NCI-H2081 (cell line): ENCODE results near the gene DOK1.
"Not testable (repeated sequence)": the region's sequence is repeated elsewhere in the genome, so short reads cannot be mapped to it uniquely, and the experiment has no call there.

ENCODE experiments used
- DNase-seq, 2 experiments: peaks; one replicate each; lab custom pipeline; 2025; lab: John Stamatoyannopoulos, UW

Gene DOK1

DNA sequence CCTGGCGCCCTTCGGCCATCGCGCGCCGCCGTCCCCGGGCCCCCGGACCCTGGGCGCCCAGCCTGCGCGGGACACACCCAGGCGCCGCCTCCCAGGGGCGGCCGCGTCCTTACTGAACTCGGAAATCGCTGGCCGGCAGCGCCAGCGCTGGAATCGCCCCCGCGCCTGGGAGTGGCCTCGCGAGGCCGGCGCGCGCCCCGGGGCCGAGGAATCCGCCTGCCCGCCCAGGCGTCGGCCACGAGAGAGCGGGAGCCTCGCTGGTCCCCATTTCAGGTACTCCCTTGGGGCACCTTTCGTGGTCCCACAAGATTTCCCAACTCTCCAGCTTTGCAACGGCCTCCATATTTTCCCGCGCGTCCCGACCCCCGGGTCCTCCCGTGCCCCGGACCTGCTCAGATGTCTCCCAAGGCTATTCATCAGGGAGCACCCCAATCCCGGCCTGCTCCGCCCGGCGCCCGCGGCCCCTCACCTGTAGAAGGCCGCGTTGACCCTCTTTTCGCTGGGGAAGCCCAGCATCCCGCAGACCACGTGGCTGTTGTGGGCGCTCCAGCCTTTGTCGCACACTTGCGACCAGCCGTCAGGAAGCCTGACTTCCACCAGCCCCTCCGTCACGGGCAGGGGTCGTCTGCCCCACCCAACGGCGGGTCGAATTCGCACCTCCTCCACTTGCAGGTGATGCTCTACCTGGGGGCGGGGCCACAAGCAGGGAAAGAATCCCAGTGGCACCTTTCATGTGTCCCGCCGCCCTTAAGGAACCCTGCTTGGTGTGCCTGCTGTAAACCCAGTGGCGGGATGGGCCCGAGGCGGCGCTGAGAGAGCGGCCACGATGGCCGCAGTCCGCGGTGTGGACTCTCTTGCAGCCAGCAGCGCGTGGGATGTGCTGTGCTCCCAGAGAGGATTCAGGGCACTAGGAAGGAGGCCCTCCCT is 5.4 kb upstream of the DOK1 start:
- DNase-seq: peak; percentile 47 to 74

DNA sequence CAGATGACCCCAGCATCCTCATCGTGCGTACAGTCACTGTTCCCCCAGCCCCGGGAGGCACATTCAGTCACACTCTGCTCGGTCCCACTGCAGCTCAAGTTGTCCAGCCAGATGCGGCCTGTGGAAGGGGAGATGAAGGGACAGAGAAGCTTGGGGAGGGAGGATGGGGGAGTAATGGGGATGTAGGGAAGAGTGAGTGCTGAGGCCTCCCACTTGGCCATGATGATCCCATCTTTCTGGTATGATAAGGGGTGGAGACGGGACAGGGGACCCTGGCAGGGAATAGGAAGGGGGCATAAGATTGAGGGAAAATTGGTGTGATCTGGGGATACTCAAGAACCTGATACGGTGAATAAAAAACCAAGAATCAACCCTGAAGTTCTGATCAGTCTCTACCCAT is 4.3 kb upstream of the DOK1 start:
- DNase-seq: no peak

DNA sequence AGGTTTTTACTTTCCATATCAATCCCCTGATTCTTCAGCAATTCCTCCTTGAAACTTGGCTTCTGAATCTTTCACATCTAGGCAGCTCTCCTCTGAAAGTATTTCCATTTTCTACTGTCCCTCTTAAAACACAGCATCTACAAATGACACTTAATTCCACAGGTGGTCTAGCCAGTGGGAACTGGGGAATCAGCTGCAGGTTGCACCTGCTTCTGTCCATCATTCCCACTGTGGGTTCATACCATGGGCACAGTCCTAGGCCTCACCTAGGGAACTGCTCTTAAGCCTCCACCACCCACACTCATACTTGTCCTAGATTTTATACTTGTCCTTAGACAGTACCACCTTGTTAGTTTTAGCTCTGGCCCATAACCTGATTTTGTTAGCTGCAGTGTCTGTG is 3.0 kb upstream of the DOK1 start:
- DNase-seq: no peak

DNA sequence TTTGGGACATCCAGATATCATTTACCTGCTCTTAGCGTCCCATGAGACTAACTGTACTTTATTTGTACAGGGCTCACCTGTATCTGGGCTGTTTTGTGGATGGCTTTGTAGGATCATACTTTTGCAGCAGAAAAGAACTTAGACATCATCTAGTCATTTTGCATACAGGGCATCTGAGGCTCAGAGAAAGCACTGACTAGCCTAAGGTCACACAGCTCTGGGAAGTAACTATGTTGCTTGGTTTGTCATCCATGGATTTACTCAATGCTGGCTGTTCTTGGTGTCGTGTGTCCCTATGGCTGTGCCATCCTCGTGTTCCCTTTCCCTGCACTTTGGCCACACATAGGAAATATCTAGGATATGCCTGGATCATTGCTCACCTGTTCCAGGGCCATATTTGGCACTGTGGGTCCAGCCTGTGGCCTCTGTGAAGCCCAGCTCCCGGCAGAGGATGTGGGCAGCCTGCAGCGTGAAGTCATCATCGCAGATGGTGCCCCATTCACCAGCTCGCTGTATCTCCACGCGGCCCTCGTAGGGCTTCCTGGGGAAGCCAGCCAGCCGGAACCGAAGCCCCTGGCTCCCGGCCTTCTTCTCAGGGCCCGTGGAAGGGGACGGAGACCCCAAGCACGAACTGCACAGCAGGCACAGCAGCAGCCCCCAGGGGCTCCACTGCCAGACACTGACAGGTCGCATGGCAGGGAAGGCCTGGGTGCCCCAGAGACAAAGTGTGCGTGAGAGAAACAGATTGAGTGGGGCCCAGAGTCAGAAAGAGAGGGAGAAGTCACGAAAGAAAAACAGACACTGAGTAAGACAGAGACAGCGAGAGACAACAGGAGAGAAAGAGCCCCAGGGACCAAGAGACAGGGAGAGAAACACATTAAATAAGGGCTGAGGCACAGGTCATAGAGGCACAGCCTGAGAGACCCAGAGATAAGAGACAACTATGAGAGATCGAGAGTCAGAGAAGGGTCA is 2.3 kb upstream of the DOK1 start:
- no peak for DNase-seq

DNA sequence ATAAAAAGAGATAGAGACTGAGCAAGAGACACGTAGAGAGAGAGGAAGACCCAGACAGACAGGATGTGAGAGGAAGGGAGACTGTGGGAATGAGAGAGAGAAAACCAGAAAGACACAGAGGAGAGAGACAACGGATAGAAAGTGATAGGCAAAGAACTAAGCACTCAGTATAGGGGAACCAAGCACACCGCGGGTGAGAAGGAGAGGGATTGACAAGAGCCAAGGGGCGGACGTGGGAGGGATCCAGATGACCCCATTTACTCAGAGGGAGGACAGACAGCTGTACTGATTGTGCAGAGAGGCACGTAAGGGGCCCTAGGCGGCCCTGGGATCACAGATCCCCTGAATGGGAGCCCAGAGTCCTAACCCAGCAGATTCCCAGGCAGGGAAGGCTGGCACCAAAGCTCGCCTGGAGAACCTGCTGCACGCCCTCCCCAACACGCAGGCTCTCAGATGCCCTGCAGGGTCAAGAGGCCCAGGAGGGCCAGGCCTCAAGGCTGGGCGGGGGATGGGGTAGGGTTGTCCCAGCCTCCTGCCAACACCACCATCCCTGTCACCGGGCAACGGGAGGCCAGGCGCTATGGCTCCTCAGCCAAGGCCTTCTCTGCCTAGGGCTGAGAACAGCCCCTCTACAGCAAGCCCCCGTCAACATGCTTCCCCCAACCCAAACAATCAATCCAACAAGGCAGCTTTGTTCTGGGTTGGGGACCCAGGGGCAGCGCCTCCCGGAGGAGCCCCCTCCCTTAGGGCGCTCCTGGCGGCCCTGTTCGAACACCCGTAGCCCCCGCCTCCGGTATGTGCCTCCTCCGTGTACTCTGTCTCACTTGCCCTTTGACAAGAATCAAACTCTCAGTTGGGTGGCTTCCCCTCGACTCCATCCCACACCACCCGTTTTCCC is 1.4 kb upstream of the DOK1 start:
- no peak for DNase-seq

DNA sequence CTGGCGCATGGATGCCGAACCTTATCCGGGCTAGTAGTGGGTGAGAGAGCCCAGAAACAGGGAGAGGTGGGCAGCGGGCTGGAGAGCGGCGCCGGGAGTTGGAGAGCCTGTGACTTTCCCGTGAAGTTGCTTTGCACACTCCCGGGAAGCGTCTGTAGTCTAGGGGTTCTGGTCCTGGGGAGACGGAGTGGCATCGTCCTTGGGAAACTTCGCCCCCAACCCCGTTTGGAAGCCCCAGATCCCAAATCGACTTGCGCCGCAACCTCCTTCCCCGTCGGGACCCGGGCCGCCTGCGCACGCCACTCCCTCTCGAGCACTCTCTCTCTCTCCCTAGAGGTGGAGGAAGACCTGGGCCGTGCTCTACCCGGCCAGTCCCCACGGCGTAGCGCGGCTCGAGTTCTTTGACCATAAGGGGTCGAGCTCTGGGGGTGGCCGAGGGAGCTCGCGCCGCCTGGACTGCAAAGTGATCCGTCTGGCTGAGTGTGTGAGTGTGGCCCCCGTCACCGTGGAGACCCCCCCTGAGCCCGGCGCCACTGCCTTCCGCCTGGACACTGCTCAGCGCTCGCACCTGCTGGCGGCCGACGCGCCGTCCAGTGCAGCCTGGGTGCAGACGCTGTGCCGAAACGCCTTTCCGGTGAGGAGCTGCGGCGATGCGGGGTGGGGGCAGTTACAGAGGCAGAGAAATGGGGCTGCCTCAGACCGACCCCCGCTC is 456 bp downstream of the DOK1 start:
- peak in 1 of 2 experiments; percentile 37 for DNase-seq

DNA sequence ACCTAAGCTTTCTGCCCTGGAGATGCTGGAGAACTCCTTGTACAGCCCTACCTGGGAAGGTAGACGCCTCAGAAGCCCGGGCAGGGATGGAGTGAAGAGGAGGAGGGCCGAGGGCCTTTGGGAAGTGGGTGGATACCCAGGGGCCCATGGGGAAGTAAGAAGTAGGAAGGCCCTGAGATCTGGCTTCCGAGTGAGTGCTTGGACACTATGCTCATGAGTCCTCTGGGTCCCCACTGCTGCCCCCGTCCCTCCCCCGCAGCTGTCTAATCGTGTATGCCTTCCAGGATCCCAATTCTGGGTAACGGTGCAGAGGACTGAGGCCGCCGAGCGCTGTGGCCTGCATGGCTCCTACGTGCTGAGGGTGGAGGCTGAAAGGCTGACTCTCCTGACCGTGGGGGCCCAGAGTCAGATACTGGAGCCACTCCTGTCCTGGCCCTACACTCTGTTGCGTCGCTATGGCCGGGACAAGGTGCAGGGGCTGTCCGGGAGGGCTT is 1.1 kb downstream of the DOK1 start:
- DNase-seq: no peak

DNA sequence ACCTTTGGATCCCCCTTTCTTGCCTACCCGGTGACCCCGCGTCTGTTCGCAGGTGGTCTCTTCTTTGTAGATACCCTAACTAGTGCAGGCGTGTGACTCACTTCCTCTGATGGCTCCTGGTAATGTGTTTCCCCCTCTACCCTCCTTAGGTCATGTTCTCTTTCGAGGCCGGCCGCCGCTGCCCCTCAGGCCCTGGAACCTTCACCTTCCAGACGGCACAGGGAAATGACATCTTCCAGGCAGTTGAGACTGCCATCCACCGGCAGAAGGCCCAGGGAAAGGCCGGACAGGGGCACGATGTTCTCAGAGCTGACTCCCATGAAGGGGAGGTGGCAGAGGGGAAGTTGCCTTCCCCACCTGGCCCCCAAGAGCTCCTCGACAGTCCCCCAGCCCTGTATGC is 1.6 kb downstream of the DOK1 start:
- DNase-seq: no peak

DNA sequence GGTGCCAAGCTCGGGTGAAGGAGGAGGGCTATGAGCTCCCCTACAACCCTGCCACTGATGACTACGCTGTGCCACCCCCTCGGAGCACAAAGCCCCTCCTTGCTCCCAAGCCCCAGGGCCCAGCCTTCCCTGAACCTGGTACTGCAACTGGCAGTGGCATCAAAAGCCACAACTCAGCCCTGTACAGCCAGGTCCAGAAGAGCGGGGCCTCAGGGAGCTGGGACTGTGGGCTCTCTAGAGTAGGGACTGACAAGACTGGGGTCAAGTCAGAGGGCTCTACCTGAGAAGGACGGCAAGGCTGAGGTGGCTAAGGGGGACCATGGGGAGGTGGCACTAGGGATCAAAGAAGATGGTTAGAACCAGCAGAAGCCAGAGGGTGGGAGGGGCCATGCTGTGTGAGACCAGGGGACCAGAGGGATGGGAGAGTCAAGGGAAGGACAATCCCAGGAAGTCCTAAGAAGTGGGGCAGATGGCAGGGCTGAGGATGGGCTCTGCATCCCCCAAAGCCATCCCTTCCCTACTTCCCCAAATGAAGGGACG is 2.4 kb downstream of the DOK1 start:
- DNase-seq: no peak

DNA sequence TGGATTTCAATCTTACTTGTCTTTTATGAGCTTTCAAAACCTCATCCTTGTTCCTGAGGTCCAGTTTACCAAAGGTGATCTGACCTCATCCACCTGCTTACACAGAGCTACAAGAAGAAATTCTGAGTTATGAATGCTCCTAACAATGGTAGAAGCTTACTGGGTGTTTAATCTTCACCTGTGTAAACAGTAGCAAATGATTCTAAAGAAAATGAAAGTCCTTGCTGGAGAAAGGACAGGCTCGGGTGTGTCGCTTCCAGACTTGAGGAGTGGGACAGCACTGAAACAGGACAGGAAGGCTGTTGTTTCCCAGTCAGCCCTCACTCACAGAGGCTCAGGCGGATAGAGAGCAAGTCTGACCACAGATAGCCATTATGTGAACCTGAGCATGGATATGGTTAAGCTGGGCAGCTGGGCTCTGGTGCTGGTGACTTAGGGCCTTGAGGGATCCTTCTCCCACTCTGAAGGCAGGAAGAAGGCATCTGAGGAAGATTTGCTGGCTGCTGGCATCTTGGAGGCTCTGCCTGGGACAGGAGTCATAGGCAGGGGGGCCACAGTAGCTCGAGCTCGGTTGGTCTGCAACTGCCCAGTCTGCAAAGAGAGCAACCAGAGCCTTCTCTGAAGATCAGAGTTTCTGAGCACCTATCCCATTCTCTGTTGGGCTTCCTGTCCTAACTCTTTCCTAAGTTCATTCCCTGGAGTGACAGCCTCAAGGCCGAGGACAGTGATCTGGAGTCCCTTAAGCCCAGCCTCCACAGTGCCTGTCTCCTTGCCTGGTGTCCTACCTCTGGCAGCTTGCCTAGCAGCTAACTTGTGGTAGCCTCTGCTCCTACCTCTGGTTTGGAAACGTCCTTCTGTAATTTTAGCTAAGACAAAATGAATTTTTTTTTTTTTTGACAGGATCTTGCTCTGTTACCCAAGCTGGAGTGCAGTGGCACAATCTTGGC is 4.0 kb downstream of the DOK1 start:
- DNase-seq: no peak

DNA sequence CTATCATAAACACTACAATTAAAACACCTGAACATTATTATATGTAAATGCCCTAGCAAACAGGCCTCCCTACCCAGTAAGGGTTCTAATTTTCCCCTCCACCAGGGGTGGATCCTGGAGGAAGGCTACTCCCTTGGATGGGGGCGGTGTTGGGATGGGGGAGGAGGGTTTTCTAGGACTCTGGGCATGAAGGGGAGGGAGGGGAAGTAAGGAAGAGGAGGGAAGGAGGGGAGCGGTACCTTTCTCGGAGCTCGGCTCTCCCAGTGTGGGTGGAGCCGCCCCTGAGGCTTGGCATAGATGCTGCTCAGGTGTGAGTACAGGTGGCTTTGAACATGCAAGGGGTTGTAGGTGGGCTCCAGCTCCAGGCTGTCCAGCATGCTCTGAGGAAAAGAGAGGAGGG is 5.4 kb downstream of the DOK1 start:
- DNase-seq: no peak

DNA sequence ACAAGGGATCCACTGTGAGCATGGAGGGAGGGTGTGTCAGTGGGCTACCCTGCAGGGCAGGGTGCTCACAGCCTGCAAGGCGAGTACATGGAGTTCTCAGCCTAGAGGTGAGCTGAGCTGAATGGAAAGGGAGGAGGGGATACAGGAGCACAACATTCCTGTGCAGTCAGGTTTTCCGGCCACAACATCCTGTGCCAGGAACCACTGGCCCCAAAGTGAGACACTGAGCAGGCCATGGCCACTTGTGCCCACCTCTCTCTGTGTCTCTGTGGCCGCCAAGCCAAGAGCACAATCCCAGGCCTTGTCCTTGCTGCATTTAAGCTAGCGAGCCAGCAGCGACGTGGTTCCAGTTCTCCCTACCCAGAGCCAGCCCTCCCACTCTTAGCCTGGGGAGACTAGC is 6.1 kb downstream of the DOK1 start:
- no peak for DNase-seq

DNA sequence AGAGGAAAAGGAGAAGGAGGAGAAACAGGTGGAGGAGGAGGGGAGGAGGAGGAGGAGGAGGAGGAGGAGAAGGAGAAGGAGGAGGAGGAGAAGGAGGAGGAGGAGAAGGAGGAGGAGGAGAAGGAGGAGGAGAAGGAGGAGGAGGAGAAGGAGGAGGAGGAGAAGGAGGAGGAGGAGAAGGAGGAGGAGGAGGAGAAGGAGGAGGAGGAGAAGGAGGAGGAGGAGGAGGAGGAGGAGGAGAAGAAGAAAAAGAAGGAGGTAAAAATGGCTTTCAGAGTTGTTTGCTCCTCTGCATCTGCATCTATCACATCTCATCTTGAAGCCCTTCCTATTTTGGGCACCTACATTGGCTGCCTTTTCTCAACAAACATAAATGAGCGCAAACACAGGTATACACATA is 6.5 kb downstream of the DOK1 start:
- DNase-seq: not testable (repeated sequence)

DNA sequence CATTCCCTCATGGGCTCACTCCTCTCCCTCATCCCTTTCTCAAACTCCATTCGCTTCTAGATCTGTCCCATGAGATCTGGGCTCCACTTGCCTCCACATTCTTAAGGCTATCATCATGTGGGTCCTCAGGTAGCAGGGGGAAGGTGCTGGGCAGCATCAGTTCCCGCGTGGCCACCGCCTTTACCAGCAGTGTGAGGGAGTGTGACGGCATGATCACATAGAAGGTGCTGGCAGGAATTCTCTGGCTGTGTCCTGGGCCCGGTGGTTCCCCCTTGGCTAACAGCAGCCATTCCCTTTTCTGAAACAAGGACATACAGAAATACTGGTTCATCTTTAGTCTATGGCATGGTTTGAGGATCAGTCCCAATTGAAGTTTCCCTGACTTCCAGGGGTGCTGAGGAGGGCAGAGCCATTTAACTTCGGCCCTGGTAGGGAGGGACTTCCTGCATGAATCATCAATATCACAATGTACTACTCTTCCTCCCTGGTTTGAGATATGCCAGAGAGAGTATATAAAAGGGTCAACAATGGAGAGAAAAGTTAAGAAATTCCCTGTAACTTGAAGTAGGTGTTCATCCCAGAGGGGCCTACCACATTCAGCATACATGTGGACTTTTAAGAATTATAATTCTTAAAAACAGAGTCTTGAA is 7.7 kb downstream of the DOK1 start:
- DNase-seq: no peak

DNA sequence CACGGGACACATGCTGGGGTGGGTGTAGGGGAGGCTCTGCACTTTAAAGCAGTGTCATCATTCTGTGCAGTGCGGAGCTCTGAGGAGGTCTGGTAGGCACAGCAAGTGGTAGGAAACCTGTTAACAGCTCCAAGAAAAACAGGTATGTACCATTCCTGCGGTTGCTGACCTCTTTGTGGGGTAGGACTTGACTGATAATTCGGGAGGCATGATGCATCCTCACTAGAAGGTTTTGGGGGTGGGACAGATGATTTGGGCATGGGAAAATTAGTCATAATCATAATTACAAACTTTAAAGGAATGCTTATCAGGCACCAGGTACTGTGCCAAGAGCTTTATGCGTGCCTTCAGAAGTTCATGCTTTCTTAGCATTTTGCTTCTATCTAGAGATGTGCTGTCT is 9.7 kb downstream of the DOK1 start:
- DNase-seq: no peak

DNA sequence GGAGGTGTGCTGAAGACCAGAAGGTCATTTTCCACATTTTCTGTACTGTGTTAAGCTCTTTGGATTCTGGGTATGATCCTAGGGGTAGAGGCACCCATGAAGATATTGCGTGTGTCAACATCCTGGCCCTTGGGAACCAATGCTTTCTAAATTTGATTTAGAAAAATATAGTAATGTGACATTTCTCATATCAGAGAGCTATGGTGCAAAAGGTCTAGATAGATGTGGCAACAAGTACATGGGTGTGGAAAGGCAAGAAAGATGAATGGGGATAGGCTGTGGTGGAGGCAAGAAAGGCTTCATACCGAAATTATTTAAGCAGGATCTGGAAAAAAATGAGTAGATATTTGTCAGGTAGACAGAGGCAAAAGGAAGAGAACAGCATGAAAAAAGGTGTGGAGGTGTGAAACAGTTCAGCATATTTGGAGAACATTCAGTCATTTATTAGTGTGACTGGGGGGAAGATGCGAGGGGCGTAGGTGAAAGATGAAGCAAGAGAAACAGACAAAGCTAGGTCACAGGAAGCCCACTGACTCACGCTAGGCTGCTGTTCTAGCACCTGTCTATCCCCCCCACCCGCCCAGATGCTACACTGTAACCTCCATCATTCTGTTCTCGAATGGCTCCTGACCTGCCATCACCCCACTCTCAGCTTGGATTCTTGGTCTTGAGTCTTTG is 11.7 kb downstream of the DOK1 start:
- no peak for DNase-seq

DNA sequence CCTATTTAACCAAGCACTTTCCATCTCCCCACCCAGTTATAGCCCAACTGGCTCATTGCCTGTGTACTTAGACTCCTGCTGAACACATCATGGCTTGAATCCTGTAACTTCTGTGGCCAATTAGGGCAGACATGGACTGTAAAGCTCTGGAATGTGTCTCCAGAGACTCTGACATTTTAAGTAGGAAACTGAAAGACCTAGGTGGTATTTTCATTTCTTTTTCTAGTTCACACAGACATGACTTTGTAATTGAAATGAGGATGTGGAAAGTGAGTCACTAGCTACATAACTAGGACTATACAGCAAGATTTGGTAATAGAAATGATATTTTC is 12.2 kb downstream of the DOK1 start:
- no peak for DNase-seq

DNA sequence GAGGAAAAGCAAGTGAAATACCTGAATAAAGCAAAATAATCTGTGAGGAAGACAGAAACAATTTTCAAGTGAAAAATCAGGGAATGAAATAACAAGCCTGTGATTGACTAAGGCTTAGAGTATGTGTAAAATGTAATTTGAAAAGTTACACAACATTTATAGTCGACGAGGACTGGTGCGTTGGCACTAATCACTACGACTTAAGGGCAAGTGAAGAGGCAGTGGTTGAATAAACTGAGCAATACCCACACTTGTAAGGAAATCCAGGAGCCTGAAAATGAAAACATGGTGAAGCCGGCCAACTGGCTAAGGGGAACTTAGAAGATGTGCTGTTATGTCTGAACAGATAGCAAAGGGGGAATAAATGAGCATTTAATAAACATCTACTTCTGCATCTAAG is 13.4 kb downstream of the DOK1 start:
- DNase-seq: no peak

DNA sequence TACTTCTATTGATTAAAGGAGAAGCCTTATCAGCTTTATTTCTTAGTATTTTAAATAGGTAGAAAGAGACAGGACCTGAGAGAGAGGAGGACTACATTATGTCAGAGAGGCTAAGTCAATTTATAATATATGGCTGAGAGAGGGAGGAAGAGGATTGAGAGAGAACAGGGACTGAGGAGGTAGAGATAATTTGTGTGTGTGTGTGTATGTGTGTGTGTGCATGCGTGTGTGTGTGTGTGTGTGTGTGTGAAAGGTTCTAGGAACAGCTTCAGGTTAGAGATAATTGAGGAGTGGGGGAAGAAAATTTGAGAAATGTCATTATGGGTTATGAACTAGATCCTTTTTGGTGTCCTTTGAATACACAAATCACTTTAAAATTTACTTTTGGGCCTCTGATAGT is 15.2 kb downstream of the DOK1 start:
- no peak for DNase-seq
